ENCODE measurements around the gene ICAM3.

The ICAM3 gene

DNA sequence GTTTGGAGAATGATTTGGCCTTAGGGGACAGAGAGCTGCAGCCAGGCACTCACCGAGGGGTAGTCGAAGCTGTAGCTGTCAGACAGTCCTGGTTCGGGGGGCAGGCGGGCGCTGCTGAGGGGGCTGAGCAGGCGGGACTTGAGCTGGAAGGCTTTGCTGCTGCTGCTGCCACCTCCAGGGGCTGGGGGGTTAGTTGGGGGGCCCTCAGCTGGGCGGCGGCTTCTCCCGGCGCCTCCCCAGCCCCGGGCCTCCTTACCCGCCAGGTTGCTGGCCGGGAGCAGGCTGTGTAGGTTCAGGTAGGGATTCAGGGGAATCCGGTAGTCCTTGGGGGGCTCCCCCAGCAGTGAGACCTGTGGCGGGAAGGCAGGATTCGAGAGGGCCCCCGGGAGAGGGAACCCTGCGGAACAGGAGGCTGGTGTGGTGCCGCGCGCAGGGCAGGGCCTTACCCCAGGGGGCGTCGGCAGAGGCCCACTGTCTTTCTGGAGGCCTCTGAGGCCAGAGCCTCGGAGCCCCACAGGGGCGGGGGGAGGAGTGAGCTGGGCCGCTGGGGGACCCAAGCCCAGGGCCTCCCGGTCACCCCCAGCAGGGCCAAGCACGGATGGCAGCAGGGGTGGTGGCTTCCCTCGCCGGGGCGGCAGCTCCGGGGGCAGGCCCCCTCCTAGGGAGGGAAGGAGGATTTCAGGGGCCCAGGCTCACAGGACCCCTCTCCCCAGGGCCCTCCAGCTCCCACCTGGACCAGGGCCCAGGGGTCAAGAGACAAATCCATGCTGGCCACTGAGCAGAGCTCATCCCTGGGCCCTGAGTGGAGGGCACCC lies 18.6 kb downstream of the ICAM3 start:
- in situ Hi-C loops (cut with MboI; ENCODE audit: low sequenced_read_pairs): no loop called here

DNA sequence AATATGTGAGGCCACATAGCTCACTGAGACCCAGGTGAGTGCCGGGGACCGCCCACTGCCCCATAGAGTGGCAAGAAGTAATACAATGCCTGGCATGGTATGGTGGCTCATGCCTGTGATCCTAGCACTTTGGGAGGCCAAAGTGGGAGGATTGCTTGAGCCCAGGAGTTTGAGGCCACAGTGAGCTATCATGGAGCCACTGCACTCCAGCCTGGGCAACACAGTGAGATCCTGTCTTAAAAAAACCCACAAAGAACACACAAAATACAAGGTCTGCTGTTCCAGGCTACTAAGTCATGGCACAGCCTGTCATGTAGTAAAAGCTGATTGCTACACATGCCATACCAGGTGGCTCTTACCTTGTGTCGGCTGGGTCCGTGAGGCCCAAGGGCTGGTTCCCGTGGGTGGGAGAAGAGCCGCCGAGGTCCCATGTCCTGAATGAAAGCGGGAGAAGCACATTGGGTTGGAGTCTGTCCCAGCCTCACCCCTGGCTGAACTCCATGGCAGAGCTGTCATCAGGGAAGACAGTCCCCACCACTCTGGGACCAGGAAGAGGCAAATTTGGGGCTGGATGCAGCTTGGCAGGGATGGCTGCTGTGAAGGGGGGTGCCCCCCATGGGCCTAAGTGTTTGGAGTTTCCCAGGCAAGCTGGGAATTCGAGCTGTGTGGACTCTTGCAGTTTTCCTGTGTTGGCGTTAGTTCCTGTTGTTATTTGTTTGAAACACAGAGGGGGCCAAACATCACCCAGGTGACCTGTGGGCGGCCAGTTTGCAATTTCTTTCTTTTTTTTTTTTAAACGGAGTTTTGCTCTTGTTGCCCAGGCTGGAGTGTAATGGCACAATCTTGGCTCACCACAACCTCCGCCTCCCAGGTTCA lies 20.4 kb downstream of the ICAM3 start:
- in situ Hi-C loops (cut with MboI; ENCODE audit: low sequenced_read_pairs): no loop called here

DNA sequence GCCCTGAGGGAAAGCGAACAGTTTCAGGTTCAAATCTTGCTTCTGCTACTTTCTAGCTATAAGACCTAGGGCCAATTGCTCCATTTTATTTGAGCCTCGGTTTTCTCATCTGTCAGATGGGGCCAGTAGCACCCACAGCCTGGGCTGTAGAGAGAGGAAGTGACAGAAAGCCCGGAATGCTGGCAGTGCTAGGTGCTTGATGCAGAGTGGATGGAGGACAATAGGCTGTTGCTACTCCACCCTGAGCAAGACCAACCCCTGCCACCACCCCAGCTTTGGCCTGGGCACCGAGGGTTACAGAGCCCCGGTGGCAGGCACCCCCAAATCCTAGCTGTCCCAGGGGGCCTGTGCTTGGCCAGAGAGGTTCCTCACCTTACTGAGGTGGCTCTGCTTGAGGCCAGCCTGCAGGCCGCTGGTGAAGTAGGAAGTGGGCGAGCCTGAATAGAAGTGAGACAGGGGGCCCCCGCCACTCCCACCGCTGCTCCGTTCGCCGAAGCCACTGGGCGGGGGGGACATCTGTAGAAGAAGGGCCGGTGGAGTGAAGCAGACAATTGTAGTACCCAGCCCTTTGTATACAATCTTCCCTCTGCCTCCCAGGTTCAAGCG lies 21.5 kb downstream of the ICAM3 start:
- in situ Hi-C loops (cut with MboI; ENCODE audit: low sequenced_read_pairs): no loop called here

DNA sequence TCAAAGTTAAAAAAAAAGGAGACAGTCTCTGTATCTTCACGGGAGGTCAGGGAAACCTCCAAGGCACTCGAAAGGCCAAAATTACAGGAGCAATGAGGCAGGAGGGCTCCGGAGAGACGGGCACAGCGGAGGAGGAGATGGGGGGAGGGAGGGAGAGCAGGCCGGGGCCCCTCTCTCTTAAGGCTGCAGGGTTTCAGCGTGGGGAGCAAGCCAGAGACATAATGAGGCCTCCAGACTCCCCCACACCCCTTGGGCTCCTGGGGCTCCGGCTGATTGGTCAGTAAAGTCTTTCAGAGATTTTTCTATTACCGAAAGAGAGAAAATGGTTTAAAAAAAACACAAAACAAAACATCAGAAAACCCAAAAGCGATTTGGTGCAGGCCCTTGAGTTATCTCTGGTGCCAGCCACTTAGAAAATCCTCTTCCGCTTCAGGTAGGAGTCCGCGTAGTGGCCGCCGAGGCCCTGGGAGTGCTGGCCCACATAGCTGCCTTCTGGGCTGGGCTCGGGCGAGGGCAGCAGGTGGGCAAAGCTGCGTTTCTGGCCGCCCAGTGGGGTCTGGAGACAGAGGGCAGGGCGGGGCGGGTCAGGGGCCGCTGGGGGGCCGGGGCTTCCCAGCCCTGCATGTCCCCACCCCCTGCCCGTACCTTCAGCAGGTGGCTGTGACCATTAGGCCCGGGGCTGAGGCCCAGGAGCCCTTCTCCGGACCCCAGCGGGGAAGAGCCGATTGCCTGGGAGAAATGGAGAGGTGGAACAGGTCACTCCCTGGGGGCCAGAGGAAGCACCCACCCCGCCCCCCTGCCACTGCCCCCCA lies 22.2 kb downstream of the ICAM3 start:
- in situ Hi-C loops (cut with MboI; ENCODE audit: low sequenced_read_pairs): no loop called here

DNA sequence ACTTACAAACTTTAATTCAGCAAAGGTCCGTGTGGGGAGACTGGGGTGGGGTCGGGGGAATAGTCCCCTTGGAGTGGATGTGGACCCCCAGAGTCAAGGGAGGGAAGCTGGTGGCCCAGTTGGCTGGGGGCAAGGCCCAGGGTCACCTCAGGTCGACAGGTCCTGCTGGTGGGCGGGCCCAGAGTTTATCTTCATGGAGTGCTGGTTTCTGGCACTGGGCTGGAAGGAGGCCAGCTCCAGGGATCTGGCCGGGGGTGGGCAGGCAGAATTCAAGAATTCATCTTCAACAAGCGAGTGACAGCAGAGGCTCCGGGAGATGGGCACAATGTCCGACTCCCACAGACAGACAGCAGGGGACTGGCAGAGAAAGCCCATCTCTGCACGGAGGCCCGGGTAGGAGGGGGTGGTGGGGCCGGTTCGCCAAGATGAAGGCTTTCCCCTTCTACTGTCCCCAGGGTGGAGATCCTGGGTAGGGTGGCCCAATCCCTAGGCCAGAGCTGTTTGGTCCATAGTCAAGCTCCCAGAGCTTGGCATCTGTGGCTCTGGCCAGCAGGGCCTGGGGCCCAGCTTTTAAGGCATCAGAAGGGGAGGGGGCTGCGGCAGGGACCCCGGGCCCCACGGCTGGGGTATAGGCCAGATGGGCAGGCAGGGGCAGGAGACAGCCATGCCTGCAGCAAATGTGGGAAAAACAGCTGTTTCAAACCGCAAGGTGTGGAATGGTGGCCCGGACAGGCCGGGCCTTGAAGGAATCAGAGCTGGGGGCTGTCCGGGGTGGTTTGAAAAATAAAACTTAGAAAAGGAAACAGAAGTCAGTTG lies 23.0 kb downstream of the ICAM3 start:
- in situ Hi-C loops (cut with MboI; ENCODE audit: low sequenced_read_pairs): no loop called here

DNA sequence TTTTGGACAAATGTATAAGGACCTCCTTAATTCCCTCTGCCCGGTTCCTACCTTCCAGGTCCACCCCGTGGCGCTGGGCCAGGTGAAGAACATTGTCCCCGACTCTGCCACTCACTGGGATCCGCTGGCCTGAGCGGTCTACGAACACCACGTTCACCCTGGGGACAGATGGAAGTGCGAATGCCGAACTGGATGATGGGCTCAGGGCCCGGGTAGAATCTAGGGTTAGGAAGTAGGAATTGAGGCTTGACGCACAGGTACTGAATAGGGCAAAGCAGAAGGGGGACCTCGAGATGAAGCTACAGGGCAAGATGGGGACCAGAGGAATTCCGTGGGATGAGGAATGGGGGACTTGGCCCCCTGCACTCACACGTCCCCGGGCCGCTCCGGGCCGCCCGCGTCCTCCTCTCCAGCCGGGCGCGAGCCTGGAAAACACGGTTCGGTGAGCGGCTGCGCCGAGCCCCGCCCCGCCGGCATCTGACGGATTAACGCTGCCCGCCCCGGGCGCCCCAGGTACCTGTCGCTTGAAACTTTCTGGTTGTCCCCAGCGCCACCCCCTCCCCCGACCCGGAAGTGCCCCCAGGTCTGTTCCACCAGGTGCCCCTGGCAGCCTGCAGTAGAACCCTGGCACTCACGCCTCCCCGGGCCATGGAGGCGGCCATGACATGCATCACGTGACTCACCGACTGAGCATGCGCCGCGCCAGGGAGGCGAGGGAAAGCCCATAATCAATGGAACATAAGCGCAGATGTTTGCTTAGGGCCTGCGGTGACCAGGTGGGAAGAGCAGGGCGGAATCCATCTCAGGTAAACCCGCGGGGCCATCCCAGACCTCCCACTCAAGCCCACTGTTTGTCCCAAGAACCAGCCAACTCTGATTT lies 23.8 kb downstream of the ICAM3 start, which contains the start of gene FDX2:
FDX2 (minus strand) TSS at position 681 of the 880 bp plus-strand sequence; CDS start at position 662, 19 bp downstream.
- in situ Hi-C loops (cut with MboI; ENCODE audit: low sequenced_read_pairs): no loop called here

DNA sequence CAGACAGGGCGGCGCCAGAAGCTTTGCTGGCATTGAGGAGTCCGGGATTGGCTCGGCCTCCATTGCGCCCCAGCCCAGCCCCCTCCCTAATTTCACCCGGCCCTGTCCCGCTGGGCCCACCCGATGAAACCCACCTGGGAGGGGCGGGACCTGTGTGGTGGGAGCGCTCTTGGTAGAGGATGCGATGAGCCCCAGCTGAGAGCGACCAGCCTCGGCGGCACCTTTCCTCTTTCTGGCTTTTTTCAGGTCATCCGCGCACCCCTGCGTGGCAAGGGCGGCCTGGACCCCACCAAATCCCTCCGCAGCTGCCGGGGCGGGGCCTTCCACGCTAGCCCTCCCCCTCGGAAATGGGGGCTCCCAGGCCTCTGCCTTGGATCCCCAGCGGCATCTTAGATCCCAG lies 30.0 kb downstream of the ICAM3 start, which contains the start of gene ZGLP1:
ZGLP1 (minus strand) TSS at position 393 of the 400 bp plus-strand sequence.
- in situ Hi-C loops (cut with MboI; ENCODE audit: low sequenced_read_pairs): no loop called here

DNA sequence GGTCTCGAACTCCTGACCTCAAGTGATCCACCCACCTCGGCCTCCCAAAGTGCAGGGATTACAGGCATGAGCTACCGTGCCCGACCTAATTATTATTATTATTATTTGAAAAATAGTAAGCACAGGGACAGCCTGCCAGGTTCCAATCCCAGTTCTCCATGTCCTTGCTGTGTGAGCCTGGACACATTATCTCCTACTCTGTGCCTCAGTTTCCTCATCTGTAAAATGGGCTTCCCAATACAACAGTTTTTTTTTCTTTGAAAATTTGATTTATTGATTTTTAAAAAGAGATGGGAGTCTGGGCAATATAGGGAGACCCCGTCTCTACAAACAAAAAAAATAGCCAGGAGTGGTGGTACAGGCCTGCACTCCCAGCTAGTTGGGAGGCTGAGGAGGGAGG lies 33.1 kb downstream of the ICAM3 start:
- in situ Hi-C loops (cut with MboI; ENCODE audit: low sequenced_read_pairs): no loop called here

DNA sequence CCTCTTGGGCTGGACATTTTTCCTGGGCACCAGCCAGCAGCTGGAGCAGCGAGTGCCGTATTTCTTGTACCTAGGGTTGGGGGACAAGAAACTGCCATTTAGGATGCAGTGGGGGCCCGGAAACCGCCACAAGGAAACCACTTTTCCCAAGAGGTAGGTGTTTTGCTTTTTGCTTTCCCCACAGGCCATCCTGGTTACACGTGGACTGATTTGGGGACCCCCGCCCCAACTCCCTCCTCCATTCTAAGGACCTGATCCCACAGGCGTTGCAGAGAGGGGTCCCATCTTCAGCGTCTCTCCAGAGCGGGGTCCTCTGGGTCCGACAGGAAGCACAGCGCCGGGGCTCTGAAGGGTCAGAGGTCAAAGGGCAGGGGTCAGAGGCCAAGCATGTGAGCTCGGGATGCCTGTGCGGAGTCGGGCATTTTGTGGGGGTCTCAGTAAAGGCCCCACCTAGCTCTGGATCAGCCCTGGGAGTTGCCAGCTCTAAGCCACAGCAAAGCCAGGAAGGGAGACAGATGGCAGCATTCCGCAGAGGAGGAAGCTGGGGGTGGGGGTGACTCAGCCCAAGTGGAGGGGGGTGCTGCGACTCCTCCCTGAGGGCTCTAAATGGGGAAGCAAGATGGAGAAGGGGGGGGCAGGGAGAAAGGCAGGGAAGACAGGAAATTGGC lies 34.2 kb downstream of the ICAM3 start:
- in situ Hi-C loops (cut with MboI; ENCODE audit: low sequenced_read_pairs): no loop called here

DNA sequence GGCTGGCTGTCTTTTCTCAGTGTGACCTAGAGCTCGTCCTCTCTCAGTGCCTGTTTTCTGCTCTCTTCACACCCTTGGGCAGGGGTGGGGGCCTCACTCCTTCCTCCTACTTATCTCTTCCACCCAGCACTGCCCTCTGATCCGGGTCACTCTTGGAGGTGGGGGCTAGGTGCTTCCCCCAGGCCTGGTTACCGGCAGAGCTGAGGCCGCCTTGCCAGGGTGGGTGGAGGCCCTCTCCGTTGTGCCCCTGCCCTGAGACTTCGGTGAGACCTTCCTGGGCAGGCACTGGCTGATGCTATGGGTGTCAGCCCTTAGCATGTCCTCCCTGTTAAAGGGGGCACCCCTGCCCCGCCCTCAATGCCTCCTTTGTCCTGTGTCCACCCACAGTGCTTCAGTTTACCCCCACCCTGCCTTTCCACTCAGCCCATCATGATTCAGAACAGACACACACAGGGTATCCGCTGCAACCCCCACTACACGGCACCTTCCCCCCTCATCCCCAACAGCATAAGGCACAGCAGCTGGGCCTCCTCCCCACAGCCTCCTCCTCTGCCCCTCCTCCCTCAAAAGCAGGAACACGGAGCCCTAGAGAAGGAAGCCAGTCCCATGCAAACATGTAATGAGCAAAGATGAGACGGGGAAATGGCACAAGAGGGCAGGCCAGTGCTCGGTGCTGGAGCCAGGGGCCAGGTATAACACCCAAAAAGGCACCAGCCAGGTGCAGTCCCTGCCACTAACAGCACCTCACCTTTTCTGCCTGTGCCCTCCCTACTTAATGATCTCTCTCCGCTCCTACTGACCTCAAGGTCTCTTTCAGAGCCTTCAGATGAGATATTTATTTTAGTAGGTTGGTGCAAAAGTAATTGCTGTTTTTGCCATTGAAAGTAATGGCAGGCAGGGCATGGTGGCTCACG lies 39.6 kb downstream of the ICAM3 start:
- in situ Hi-C loops (cut with MboI; ENCODE audit: low sequenced_read_pairs): no loop called here

DNA sequence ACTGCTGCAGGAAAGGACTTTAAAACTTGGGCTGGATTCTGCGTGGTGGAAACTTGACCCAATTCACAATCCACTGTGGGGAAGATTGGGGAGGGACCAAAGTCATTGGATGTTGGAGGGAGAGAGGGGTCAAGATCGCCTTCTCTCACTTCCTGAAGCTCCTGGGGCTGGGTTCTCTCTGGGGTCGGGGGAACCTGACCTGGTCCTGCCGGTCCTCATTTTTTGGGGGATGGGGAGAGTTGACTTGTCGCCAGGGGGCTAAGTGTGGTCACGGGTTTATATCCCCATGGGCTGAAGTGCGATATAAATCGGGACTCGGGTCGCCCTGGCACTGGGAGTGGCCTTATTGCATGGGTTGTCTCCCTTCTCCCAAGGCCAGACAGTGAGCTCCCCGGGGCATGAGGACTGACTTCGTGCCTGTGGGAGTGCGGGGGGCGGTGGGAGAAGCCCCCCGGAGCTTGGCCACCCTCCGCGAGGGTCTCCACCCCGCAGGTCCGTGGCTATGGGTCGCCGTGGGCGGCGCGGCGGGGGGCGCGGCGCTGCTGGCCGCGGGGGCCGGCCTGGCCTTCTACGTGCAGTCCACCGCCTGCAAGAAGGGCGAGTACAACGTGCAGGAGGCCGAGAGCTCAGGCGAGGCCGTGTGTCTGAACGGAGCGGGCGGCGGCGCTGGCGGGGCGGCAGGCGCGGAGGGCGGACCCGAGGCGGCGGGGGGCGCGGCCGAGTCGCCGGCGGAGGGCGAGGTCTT lies 43.4 kb downstream of the ICAM3 start:
- in situ Hi-C loops (cut with MboI; ENCODE audit: low sequenced_read_pairs): no loop called here

DNA sequence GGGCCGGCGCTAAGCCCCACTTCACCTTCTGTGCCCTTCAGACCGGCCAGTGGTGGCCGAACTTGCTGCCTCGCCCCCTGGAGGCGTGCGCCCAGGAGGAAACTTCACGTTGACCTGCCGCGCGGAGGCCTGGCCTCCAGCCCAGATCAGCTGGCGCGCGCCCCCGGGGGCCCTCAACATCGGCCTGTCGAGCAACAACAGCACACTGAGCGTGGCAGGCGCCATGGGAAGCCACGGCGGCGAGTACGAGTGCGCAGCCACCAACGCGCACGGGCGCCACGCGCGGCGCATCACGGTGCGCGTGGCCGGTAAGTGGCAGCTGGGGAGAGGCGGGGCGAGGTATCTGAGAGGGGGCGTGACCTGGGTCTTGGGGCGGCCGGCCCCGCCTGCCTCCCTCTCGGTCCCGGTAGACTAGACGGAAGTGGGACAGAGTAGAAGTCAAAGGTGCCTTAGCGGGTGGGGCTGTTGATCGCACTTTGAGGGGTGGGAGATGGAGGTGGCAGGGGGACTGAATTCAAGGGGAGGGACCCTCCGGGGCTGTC lies 44.0 kb downstream of the ICAM3 start:
- in situ Hi-C loops (cut with MboI; ENCODE audit: low sequenced_read_pairs): no loop called here

DNA sequence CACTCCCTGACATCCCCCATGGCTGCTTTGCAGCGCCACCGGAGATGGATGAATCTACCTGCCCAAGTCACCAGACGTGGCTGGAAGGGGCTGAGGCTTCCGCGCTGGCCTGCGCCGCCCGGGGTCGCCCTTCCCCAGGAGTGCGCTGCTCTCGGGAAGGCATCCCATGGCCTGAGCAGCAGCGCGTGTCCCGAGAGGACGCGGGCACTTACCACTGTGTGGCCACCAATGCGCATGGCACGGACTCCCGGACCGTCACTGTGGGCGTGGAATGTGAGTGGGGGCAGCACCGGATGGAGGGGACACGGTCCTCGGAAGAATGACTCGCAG lies 45.1 kb downstream of the ICAM3 start:
- in situ Hi-C loops (cut with MboI; ENCODE audit: low sequenced_read_pairs): no loop called here

DNA sequence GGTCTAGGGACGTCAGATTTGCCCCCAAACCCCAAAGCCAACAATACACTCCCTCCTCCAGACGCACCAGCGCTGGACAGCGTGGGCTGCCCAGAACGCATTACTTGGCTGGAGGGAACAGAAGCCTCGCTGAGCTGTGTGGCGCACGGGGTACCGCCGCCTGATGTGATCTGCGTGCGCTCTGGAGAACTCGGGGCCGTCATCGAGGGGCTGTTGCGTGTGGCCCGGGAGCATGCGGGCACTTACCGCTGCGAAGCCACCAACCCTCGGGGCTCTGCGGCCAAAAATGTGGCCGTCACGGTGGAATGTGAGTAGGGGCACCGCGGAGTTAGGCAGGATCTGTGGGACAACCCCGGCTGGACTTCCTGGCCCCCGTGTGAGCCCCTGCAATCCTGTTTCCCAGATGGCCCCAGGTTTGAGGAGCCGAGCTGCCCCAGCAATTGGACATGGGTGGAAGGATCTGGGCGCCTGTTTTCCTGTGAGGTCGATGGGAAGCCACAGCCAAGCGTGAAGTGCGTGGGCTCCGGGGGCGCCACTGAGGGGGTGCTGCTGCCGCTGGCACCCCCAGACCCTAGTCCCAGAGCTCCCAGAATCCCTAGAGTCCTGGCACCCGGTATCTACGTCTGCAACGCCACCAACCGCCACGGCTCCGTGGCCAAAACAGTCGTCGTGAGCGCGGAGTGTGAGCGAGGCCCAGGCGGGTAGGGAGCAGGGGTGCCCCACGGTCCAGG lies 45.6 kb downstream of the ICAM3 start:
- in situ Hi-C loops (cut with MboI; ENCODE audit: low sequenced_read_pairs): no loop called here

DNA sequence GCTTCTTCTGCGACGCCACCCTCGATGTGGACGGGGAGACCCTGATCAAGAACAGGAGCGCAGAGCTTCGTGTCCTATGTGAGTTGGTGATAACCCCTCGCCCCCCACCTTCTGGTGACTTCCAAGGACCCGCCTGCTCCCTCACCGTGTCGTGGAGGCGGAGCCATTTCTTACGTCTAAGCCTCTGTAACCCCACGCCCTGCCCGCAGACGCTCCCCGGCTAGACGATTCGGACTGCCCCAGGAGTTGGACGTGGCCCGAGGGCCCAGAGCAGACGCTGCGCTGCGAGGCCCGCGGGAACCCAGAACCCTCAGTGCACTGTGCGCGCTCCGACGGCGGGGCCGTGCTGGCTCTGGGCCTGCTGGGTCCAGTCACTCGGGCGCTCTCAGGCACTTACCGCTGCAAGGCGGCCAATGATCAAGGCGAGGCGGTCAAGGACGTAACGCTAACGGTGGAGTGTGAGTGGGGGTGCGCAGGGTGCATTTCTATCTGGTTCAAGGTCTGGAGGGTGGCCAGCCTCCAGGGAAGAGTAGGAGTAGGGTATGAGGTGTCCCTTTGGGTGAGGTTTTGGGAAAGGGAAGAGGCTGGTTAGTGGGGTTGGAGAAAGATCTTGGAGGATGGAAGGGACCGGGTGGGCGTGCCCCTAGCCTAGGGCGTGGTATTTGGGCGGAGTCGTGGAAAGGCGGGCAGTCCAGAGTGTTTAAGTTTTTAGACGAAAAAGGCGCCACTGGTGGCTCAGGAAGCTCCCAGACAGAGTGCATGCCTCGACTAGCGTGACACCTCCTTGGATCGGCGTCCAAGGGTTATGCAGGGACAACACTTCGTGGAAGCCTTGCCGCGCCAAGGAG lies 46.4 kb downstream of the ICAM3 start:
- in situ Hi-C loops (cut with MboI; ENCODE audit: low sequenced_read_pairs): no loop called here

All from hTERT RPE-1 (cell line).